HG03045 (cell line): ENCODE data around the gene NAAA.
"Not testable (repeated sequence)": the region's sequence is repeated elsewhere in the genome, so short reads cannot be mapped to it uniquely, and the experiment has no call there.

Source experiments
- ATAC-seq: cut with Tn5 transposase; IDR thresholded peaks from one replicate; pipeline ENCODE4 v1.9.1; 2021; ENCODE audit warnings: mild to moderate bottlenecking, moderate library complexity; ENCODE audit not compliant: unreplicated experiment

The NAAA gene

DNA sequence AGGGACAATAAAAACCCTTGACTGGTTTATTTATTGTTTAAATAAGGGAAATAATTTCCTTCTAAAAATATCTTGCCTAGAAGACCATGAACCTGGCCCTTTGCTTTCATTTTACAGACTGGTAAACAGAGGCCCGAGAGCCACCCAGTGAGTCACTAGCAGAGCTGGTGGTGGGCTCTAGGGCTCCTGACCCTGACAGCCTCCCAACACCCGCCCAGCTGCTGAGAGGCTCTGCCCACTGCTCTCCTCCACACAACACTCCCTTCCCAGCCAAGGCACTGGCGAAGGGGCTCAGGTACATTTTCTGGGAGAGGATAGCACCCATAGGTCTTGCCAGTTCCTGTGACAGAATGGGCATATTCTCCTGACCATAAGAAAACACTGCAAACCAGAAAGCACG is 20.5 kb downstream of the NAAA start:
- no peak for ATAC-seq

DNA sequence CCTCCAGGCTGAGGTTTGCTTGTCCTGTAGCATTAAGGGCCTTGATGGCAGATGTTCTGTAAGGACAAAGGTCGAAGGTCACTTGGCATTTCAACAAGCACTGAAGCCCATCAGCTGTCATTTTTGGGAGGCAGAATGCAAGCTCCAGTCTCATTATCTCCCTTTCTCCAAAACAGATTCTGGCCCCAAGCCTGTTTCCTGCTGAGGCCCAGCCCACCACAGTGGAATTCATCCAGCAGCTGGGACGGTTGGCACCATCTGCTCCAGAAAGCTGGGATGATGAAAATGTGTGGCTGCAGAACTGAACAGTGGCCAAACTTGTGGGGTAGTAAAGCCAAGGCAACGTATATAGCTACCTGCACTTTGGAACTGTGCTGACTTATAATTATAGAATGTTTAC is 20.9 kb downstream of the NAAA start:
- no peak for ATAC-seq

DNA sequence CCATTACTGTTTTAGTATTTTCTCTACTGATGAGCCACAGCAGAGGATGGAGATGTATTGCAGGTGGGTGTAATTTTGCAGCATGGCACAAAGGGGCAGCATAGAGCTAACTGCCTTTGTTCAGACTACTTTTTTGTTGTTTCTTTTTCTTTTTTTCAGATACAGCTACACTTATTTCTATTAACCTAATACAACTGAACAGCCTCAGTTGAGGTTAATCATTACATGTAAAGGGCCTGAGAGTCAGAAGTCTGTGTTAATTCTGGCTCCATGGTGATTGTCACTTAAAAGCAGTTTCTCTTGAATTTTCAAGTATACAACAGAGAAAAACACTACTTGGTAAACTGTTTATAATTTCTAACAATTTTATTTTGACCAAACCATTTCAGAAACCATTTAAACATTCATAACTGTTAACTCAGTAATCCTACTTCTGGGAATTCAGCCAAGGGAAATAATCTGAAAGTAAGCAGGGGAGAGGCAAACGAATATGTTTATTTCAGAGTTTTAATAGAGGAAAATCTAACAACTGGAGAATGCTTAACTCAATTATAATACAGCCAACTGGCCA is 24.6 kb downstream of the NAAA start:
- ATAC-seq = peak; percentile 61

DNA sequence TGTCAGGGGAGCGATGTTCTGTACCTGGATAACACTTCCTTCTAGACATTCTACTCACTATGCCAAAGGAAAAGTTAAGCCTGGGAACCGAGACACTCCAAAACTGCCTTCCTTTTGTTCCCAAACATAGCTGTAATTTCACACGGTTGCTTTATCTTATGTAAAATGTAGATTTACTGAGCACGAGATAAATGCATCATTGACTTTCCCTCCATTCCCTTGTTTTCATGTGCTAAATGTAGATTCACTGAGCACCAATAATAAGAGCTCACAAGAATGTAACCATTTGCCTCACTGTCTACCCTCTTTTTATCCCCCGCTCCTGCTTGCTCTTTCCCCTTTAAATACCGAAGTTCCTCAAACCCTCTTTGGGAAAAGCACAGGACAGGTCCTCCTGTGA is 27.8 kb downstream of the NAAA start:
- ATAC-seq = no peak

DNA sequence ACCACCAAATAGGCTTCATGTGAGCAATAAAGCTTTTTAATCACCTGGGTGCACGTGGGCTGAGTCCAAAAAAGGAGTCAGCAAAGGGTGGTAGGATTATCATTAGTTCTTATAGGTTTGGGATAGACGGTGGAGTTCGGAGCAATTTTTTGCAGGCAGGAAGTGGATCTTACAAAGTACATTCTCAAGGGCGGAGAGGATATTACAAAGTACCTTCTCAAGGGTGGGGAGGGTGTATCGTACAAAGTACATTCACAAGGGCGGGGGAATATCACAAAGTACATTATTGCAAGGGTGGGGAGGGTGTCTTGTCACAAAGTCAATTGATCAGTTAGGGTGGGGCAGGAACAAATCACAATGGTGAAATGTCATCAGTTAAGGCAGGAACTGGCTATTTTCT is 30.0 kb downstream of the NAAA start:
- not testable (repeated sequence) for ATAC-seq

DNA sequence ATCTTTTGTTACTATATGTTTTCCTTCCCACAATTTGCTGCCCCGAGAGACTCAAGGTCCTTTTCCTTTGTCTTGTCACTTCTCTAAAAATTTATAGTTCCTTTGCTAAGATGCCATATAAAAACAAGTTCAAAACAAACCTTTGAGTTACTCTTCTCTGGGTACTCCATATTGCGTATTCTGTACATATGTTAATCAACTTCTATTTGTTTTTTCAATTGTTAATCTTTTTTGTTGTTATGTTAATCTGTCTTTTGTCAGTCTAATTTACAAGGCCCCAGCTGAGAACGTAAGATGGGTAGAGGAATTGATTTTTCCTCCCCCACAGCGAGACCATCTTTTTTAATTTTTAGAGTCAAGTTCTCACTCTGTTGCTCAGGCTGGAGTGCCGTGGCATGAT is 31.4 kb downstream of the NAAA start:
- no peak for ATAC-seq

DNA sequence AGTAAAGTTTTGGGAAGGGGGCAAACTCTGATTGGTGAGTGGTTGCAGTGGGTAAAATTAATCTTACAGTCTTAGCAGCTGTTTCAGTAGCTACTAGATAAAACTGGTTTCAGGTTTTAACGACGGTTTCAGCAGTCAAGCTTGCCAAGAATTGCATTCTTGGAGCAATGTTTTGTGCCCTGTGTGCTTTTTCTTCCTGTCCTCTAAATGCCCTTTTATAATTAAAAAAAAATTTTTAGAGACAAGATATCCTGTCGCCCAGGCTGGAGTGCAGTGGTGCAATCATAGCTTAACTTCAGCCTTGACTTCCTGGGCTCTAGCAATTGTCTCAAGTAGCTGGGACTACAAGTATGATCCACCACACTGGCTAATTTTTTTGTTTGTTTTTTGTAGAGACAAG is 32.3 kb downstream of the NAAA start:
- ATAC-seq = no peak

DNA sequence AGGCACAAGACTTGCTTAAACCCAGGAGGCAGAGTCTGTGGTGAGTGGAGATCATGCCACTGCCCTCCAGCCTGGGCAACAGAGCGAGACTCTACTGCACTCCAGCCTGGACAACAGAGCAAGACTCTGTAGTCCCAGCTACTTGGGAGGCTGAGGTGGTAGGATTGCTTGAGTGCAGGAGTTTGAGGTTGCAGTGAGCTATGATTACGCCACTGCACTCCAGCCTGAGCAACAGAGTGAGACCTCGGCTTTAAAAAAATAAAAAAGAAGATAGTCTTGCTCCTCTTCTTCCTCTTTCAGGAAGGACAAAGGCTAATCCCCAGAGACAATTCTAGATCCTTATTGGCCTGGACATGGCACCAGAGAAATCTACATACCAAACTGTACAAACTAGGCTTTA is 32.8 kb downstream of the NAAA start:
- ATAC-seq = no peak

DNA sequence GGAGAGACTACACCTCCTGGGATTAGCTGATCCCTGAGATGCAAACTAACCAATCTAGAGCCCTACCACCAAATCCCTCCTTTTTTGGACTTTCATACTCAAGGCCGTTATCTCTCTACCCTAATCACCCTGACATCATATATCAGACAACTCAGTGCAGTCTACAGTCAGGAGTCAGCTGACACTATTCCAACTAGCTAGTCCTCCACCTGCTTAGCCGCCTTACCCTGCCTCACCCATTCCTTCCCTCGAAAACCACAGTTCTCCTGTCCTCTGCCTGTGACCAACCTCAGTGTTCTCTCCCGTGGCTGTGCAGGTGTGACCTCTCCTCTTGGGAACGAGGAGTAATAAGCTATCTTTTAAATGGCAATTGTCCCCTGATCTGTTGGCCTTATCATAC is 36.7 kb downstream of the NAAA start:
- no peak for ATAC-seq

DNA sequence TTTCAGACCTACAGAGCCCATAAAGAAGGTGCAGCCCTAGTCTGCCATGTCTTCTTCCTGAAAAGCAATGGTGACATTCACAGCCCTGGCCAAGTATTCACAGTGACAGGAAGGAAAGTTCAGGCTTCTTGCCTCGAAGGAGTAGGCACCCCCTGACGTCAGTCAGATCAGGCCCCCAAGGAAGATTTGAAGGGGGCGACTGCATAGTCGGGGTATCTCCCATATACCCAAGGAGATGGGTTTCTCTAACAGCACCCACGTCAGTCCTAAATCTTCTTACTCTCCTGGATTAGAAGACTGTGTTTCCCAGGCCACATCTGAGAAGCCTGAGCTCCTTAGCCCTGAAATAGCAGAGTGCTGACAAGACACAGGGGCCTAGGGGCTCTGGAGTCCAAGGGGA is 38.5 kb downstream of the NAAA start, which contains the start of gene PPEF2:
Gene PPEF2, minus strand, starts transcription at position 101 of the 400 bp plus-strand sequence. CDS start 6,127 bp downstream, outside the sequence.
- no peak for ATAC-seq

DNA sequence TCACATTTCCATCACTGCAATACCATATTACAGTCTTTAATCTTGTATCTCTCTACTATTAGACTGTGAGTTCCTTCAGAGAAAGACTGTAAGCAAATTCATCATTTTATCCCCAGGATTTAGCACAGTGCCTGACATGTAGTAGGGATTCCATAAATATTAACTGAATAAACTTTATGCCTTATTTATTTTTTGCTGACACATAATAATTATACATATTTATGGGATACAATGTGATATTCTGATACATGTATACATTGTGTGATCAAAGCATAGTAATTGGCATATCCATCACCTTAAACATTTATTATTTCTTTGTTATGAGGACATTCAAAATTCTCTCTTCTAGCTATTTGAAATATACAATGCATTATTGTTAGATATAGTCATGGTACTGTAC is 42.3 kb downstream of the NAAA start:
- ATAC-seq = no peak

DNA sequence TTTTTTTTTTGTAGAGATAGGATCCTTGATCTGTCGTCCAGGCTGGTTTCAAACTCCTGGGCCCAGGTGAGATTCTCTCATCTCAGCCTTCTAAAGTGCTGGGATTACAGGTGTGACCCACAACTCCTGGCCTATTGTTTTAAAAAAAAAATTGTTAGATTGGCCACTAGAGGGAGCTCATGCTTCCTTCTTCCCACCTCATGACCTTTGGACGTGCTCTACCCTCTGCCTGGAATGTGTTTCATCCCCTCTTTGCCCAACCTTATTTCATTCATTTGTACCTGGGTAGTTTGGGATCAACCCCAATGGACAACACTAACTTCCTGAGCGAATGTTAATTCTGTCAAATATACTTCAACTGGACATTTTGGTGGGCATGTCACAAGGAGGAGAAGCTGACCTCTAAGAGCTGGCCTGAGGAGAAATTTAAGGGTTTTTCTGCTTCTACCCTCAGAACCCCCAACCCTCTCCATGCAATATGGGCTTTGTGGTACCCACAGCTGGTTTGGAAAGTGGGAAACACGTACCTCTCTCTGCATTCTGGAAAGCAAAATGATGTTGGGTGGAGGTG is 45.0 kb downstream of the NAAA start:
- no peak for ATAC-seq

DNA sequence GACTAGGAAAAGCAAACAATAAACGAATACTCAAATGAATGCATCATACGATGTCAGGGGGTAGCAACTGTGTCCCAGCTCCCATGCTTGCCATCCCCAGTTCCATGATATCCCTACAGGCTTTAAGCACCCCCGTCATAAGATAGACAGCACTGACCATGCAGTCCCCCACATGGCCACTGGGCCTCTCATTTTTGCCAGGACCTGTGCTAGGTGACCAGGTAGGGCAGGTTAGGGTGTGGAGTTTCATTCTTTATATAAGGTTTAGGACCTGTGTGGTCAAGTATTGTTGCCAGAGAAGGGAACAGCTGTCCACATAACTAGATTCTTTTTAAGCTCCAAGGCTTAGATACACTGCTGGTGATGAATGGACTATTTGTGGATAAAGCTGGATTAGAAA is 48.3 kb downstream of the NAAA start:
- ATAC-seq = no peak

DNA sequence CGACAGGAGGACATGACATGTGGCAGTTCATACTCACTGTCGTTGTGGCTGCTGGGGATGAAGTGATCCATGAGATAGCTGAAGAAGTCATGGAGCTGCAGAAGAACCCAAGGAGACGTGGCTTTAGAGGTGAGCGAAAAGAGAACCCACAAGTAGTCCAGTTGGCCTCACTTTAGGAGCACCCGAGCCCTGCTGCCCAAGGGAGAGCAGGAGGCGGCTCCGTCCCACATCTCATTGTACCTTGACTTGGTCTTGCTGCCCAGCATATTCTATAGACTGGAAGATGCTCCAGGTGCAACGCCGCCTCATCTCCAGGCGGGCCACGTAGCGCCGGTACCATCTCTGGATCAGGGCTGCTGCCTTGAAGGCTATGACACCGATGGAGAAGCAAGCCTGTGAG is 49.2 kb downstream of the NAAA start:
- ATAC-seq = no peak

DNA sequence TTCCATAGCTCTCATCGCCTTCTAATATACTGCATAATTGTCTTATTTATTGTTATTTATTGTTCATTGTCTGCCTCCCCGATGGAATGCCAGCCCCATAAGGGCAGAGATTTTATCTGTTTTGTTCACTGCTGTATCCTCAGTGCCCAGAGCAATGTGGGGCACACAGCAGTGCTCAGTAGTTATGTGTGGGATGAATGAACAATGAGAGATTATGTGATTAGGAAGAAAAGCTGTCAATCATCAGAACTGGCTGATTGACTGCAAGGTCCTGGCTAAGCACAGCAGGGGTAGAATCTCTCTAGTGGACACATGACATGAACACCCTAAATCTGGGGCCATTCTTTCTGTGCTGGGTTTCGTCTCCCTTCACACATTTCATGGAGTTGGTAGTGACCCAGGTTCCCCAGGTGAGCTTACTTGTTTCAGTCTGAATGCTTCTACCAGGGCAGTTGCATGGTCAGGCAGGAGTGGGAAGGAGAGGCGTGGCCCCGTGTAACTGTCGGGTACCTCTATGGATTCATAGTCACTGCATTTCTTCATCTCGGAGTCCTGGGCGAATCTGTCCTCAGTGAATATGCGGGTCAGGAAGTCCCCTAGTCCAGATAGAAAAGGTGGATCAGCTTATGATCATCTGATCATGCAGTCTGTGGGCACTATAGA is 51.1 kb downstream of the NAAA start:
- no peak for ATAC-seq

DNA sequence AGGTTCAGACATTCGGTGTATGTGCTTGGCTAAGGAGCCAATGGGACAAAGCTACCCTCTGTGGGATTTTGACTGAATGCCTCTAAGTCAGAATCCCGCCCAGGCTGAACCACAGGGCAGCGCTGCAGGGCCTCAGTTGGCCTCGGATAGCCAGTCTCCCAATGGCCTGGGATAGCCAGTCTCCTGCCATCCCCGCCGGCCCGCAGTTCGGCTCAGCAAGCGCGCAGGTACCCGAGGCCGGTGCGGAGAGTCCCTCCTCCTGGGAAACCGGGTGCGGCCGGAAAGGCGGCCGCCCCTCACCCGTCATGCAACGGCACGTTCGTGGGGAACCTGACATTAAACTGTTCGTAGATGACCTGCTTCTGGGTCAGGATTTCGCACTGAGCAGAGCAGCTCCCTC is 54.7 kb downstream of the NAAA start:
- no peak for ATAC-seq

DNA sequence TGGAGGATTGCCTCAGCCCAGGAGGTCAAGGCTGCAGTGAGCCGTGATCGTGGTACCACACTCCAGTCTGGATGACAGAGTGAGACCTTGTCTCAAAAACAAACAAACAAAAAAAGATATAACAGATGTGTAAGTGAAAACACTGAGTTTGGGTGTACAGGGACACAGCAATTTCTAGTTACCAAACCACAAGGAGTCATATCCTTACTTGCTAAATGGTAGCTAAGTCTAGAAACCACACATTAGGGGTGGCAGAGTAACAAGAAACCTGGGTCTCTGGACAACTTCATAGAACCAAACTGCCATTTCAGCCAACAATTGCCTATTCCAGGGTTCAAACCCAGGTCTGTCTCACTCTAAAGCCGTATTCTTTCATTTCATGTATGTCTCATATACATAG is 59.3 kb downstream of the NAAA start:
- no peak for ATAC-seq

DNA sequence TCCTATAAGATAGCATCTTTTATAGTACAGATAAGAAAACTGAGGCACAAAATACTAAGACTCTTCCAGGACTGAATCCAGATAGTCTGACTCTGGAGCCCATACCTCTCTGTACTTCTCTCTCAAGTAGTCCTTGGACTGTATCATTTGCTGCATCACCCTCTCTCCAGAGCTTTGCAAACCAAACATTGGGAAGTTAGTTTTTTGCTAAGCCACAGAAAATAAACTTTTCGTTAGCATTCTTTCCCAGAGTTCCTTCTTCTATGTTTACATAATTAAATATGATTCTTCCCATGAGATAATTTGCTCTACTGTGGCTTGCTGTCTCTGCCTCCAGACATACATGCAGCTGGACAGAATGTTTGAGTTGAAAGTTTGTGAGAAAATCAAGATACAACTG is 60.5 kb downstream of the NAAA start:
- no peak for ATAC-seq

DNA sequence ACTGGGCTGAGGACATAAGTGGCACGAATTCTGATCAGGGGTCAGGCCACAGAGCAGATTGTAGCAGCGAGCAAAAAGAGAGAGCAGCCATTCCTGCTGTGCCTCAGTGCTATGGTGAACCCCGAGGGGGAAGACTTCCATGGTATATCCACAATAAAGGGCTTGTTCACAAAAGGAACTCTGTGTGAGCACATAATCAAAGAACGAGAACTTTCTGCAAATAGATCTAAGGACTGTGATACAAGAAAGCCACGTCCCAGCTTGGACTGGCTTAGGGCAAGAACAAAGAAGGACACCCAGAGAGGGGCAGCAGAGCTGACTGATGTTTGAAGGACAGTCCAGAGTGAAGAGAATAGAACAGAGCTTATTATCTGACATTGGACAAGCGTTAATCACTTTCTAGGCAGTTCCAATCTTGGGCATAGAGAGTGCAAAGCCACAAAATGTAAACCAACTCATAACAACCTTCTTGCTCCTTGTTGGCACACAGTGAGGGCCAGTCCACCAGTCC is 62.5 kb downstream of the NAAA start:
- ATAC-seq = no peak

DNA sequence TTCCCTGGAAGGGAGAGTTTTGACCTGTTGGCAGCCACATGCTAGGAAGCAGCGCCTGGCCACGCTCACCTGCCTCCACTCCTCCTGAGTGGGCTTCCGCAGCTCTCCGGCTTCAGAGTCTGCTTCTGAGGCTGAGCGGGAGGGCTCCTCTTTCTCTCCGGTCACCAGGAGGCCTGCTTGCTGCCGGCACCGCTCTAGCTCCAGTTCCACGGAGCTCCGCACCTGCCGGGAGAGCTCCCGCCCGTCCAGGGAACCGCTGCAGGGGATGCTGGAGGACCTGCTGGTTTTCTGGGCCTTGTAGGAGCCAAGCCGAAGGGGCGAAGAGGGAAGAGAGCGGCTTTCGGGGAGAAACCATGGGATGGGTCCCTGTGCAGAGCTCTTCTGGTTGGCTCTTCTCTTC is 64.6 kb downstream of the NAAA start:
- no peak for ATAC-seq

DNA sequence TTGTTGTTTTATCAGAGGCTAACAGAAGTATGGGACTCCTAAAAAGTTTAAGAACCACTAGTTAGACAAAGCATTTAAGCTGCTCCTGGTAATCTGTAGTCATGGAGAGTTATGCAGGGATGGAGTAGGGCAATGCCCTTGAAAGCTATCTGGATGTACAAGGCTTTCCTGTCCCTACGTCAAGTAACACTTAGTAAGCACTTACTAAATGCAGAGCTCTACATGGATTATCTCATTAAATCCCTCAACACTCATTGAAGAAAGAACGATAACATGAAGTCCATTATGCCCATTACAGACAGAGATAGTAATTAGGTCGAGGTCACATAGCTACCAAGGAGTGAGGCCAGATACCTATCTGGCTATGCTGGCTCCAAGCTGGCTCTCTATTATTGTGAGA is 71.7 kb downstream of the NAAA start:
- ATAC-seq = no peak

DNA sequence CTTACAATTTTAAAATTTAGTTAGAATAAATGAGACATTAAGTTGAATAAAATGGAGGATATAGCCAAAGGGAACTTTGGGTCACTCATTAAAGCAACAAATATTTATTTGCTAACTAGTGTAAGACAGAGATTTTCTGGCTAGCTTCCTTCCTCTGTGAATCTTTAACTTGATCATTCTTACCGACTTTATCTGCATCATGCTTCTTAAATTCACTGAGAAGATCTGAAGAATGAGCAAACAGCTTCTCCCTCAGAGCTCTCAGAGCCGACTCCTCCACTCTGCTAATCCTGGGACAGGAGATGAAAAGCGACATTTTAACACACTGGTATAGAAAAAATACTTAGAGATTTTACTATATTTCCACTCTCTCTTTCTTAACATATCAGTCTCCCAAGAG is 73.7 kb downstream of the NAAA start:
- ATAC-seq = no peak
